K562 (cell line): ENCODE results near the gene AP3B1. TPM values are rescaled to one million over a fixed set of nuclear protein-coding genes. Genes with fewer than 3 reads are reported as not detected.

Source experiments
- ATAC-seq: fragments of 200-7000 bp; cut with Tn5 transposase; 3 replicates; pipeline ENCODE4 v1.9.1; 2020; ENCODE audit warnings: moderate library complexity
- BruUV-seq: library from RNA; stranded (reverse); fragments of 400-500 nt; replicated peaks from 2 replicates; lab custom pipeline; 2021; lab: Mats Ljungman, UMichigan
- CTCF ChIA-PET: fragments of 300-600 bp; formaldehyde crosslinking; extraction: SDS; loops from one replicate; lab custom pipeline; 2021; ENCODE audit warnings: low intra/inter-chr PET ratio; lab: Yijun Ruan, JAX
- POLR2A ChIA-PET: fragments of 300-600, 350-650 bp; sonication (Branson Sonifier 250); formaldehyde crosslinking; extraction: SDS; loops from one replicate; lab custom pipeline; 2021; ENCODE audit warnings: antibody characterized with exemption, inconsistent platforms; lab: Yijun Ruan, JAX
- DNase-seq, 4 experiments: peaks; one replicate each; pipeline versions ENCODE4 v3.0.0 to v3.0.0-alpha.2; 2011 to 2018; ENCODE audit warnings: low spot score in 3 of 4, mixed read lengths in 3 of 4; ENCODE audit errors: extremely low read depth in 1 of 4
- FAIRE-seq: peaks from 2 replicates; lab custom pipeline; 2011; peaks lifted over from hg19 to GRCh38; lab: Jason Lieb, UNC
- H2AFZ ChIP-seq: 2 replicates; pipeline ENCODE4 v1.6.0; 2011; ENCODE audit warnings: low read depth, low read length, control low read depth, inconsistent platforms
- H3K27ac ChIP-seq: fragments of 200-600 bp; 3 replicates; pipeline ENCODE4 v1.8.0; 2011; ENCODE audit warnings: low read depth, mild to moderate bottlenecking, control low read depth, inconsistent platforms, low read length, moderate library complexity, mixed read lengths; ENCODE audit errors: extremely low read depth
- H3K27me3 ChIP-seq, 2 experiments: fragments of 300-600 bp in 1 of 2; 2 replicates in 1 of 2; 3 replicates in 1 of 2; pipeline versions ENCODE4 v1.6.0 to v1.8.0; 2011; ENCODE audit warnings: inconsistent platforms in 2 of 2, low read length in 2 of 2, mild to moderate bottlenecking in 1 of 2, mixed read lengths in 1 of 2, moderate library complexity in 1 of 2; ENCODE audit not compliant: control insufficient read depth in 2 of 2, insufficient read depth in 2 of 2
- H3K36me3 ChIP-seq: fragments of 300-600 bp; 3 replicates; pipeline ENCODE4 v1.8.0; 2011; ENCODE audit warnings: mild to moderate bottlenecking, low read length, inconsistent platforms; ENCODE audit not compliant: control insufficient read depth, insufficient read depth
- H3K4me1 ChIP-seq, 2 experiments: fragments of 200-600 bp in 1 of 2; replicated peaks in 1 of 2; 2 replicates in 1 of 2; 3 replicates in 1 of 2; pipeline versions ENCODE4 v1.5.1 to v1.8.0; 2011; ENCODE audit warnings: inconsistent platforms in 2 of 2, low read length in 2 of 2, mild to moderate bottlenecking in 1 of 2, mixed read lengths in 1 of 2, moderate library complexity in 1 of 2; ENCODE audit not compliant: control insufficient read depth in 2 of 2, insufficient read depth in 2 of 2
- H3K4me2 ChIP-seq: 2 replicates; pipeline ENCODE4 v1.6.1; 2011; ENCODE audit warnings: low read length, control low read depth, inconsistent platforms, mixed read lengths; ENCODE audit not compliant: insufficient read depth
- H3K4me3 ChIP-seq: fragments of 200-600 bp; sonication (generic), shearing (Covaris generic); 2 replicates; pipeline ENCODE4 v1.5.1; 2016; ENCODE audit warnings: control low read depth, inconsistent platforms
- H3K79me2 ChIP-seq: fragments of 200-600 bp; 3 replicates; pipeline ENCODE4 v1.8.0; 2011; ENCODE audit warnings: low read length, inconsistent platforms; ENCODE audit not compliant: control insufficient read depth, insufficient read depth
- H3K9ac ChIP-seq, 2 experiments: 2 replicates each; pipeline versions ENCODE4 v1.6.0 to v1.6.1; 2011; ENCODE audit warnings: low read depth in 2 of 2, low read length in 2 of 2, control low read depth in 1 of 2, inconsistent platforms in 1 of 2, mild to moderate bottlenecking in 1 of 2, mixed read lengths in 1 of 2; ENCODE audit not compliant: insufficient read depth in 1 of 2
- H3K9me1 ChIP-seq: one replicate; pipeline ENCODE4 v1.6.0; 2011; ENCODE audit warnings: inconsistent platforms, mild to moderate bottlenecking, low read length, moderate library complexity; ENCODE audit not compliant: control insufficient read depth, insufficient read depth
- H3K9me3 ChIP-seq: replicated peaks from 2 replicates; pipeline ENCODE4 v1.5.1; 2011; ENCODE audit warnings: low read depth, low read length, inconsistent platforms; ENCODE audit not compliant: control insufficient read depth, insufficient read depth
- H4K20me1 ChIP-seq: replicated peaks from 2 replicates; pipeline ENCODE4 v1.6.1; 2011; ENCODE audit warnings: low read length, inconsistent platforms, mixed read lengths; ENCODE audit not compliant: control insufficient read depth, insufficient read depth
- ARHGAP35 ChIP-seq: fragments of 450-650 bp; IDR thresholded peaks from 2 replicates; pipeline ENCODE4 v1.6.1; 2018; ENCODE audit not compliant: partially characterized antibody
- CREM ChIP-seq: IDR thresholded peaks from 2 replicates; pipeline ENCODE4 v1.6.1; 2014; ENCODE audit warnings: antibody characterized with exemption, low read depth
- DDX20 ChIP-seq: fragments of 450-650 bp; IDR thresholded peaks from 2 replicates; pipeline ENCODE4 v1.6.1; 2016; ENCODE audit warnings: missing genetic modification characterization, low read depth, mild to moderate bottlenecking, missing compliant biosample characterization, moderate library complexity
- FOXK1 ChIP-seq: sonication (generic); formaldehyde crosslinking; IDR thresholded peaks from 2 replicates; pipeline ENCODE4 v1.8.0; 2022; ENCODE audit warnings: missing genetic modification reagents, mild to moderate bottlenecking, borderline replicate concordance
- HDAC1 ChIP-seq, 2 experiments: fragments of 450-650 bp; IDR thresholded peaks; 2 replicates each; pipeline ENCODE4 v1.6.1; 2016 to 2017; ENCODE audit warnings: inconsistent platforms in 1 of 2, mild to moderate bottlenecking in 1 of 2, moderate library complexity in 1 of 2
- HSF4 ChIP-seq: fragments of 250-450 bp; sonication (Bioruptor Pico); IDR thresholded peaks from 2 replicates; pipeline ENCODE4 v2.1.2; 2022; ENCODE audit warnings: mild to moderate bottlenecking, moderate library complexity, borderline replicate concordance
- MLX ChIP-seq, 2 experiments: fragments of 450-650 bp in 1 of 2; sonication (generic) in 1 of 2; formaldehyde crosslinking; conservative IDR thresholded peaks; 2 replicates each; pipeline versions ENCODE4 v1.4.0 to v1.8.1; 2020 to 2022; ENCODE audit warnings: mild to moderate bottlenecking in 1 of 2, missing genetic modification reagents in 1 of 2
- PHTF2 ChIP-seq: fragments of 250-450 bp; sonication (Bioruptor Pico); IDR thresholded peaks from 2 replicates; pipeline ENCODE4 v1.5.0; 2021; ENCODE audit warnings: mild to moderate bottlenecking
- RB1 ChIP-seq: fragments of 450-650 bp; IDR thresholded peaks from 2 replicates; pipeline ENCODE4 v1.6.1; 2017; ENCODE audit warnings: low read depth, mild to moderate bottlenecking
- SP2 ChIP-seq: IDR thresholded peaks from 2 replicates; pipeline ENCODE4 v1.6.1; 2011; ENCODE audit warnings: mild to moderate bottlenecking, low read depth, low read length, moderate library complexity; ENCODE audit not compliant: poor library complexity, severe bottlenecking; ENCODE audit errors: extremely low read depth
- STAT5B ChIP-seq: fragments of 250-450 bp; sonication (Bioruptor Pico); IDR thresholded peaks from 2 replicates; pipeline ENCODE4 v1.8.0; 2021; ENCODE audit warnings: mild to moderate bottlenecking, inconsistent platforms
- TAF1 ChIP-seq: IDR thresholded peaks from 2 replicates; pipeline ENCODE4 v1.6.1; 2011; ENCODE audit warnings: mild to moderate bottlenecking, low read length, moderate library complexity; ENCODE audit not compliant: insufficient read depth, control insufficient read depth, severe bottlenecking; ENCODE audit errors: extremely low read depth
- TAF7 ChIP-seq: fragments of 450-650 bp; IDR thresholded peaks from 2 replicates; pipeline ENCODE4 v1.6.1; 2016; ENCODE audit warnings: missing genetic modification characterization, missing compliant biosample characterization
- TGIF2 ChIP-seq: sonication (generic); formaldehyde crosslinking; IDR thresholded peaks from 2 replicates; pipeline ENCODE4 v1.8.1; 2022; ENCODE audit warnings: mild to moderate bottlenecking, missing genetic modification reagents, moderate library complexity
- TOE1 ChIP-seq, 2 experiments: fragments of 450-650 bp in 1 of 2; sonication (generic) in 1 of 2; formaldehyde crosslinking in 1 of 2; IDR thresholded peaks; 2 replicates each; pipeline versions ENCODE4 v1.7.1 to v1.8.0; 2016 to 2022; ENCODE audit warnings: borderline replicate concordance in 2 of 2, mild to moderate bottlenecking in 2 of 2, antibody characterized with exemption in 1 of 2, inconsistent platforms in 1 of 2, low read depth in 1 of 2, missing genetic modification reagents in 1 of 2, moderate library complexity in 1 of 2
- ZKSCAN3 ChIP-seq: fragments of 250-450 bp; sonication (Bioruptor Pico); IDR thresholded peaks from 2 replicates; pipeline ENCODE4 v1.4.0; 2020
- ZNF274 ChIP-seq: IDR thresholded peaks from 2 replicates; pipeline ENCODE4 v1.6.1; 2011; ENCODE audit warnings: low read depth, mild to moderate bottlenecking, low read length, moderate library complexity, borderline replicate concordance
- ZNF511 ChIP-seq: sonication (generic); formaldehyde crosslinking; IDR thresholded peaks from 2 replicates; pipeline ENCODE4 v1.8.0; 2022; ENCODE audit warnings: mild to moderate bottlenecking, missing genetic modification reagents
- ZNF79 ChIP-seq: fragments of 250-450 bp; sonication (Bioruptor Pico); IDR thresholded peaks from 2 replicates; pipeline ENCODE4 v1.4.0; 2020; ENCODE audit warnings: low read depth, mild to moderate bottlenecking, moderate library complexity
- WGBS: fragments of 100-300 bp; shearing (Covaris generic); methylation state at CpG from one replicate; pipeline ENCODE4 v1.1.6; 2016; ENCODE audit warnings: low coverage, mixed read lengths; ENCODE audit not compliant: insufficient coverage; ENCODE audit errors: missing lambda C conversion rate; 5-methylcytosine and 5-hydroxymethylcytosine counted together
- in situ Hi-C: fragments of 300-500 bp; cut with MboI; formaldehyde crosslinking; loops from 4 replicates; pipeline ENCODE4 v1.15.0; 2018; ENCODE audit warnings: inconsistent platforms, mixed read lengths
- intact Hi-C: fragments of 100-400 bp; cut with micrococcal nuclease; formaldehyde crosslinking; loops from 2 replicates; pipeline ENCODE4 v1.14.2; 2022
- polyA plus RNA-seq, 8 experiments: library from polyadenylated mRNA; depleted of rRNA in 4 of 8; stranded (reverse) in 5 of 8; unstranded in 3 of 8; fragments of >200 nt; fragmentation: Nextera tagmentation in 2 of 8; fragmentation: Illumina TruSeq in 1 of 8; extraction: Ambion mirVana in 2 of 8; extraction: Trizol in 1 of 8; gene quantifications; 2 replicates each; pipeline versions ENCODE4 v1.2.1 to v1.2.3, GENCODE V29; 2011 to 2014; ENCODE audit warnings: inconsistent platforms in 1 of 8, missing spikeins in 1 of 8
- total RNA-seq, 7 experiments: library from RNA; depleted of rRNA in 6 of 7; stranded (reverse); fragments of >200 nt in 6 of 7; fragmentation: Illumina TruSeq in 2 of 7; extraction: Trizol in 2 of 7; gene quantifications; 2 replicates each; pipeline versions ENCODE4 v1.2.1 to v1.2.3, GENCODE V29; 2011 to 2021; ENCODE audit warnings: low replicate concordance in 1 of 7

The AP3B1 gene
- total and polyA plus RNA-seq, 9 of the 15 experiments (the other 6 are each of a cell fraction or from before 2014, with no cell fraction given): 21.1 to 61.8 (median 42.2) TPM

GRCh38 chr5:78335976-78336375, 41.5 kb upstream of the AP3B1 start (continued):
- TF ChIP-seq ARHGAP35 (no peak), TOE1 (IDR thresholded peaks at IDR 0.05; ENCODE audit: borderline replicate concordance) (no peak), TOE1 (CRISPR knock-in tag; IDR thresholded peaks at IDR 0.05; ENCODE audit: borderline replicate concordance, low read depth) (no peak), SP2 (no peak)

GRCh38 chr5:78334811-78335210, 40.3 kb upstream of the AP3B1 start:
- Histone ChIP-seq H3K9me3 (no peaks in the 10 kb centered on the region), H3K4me3 (no peak overlapping the region), H2AFZ (no peak overlapping the region), H3K9me1 (no peaks in the 10 kb centered on the region), H3K36me3 (no peaks in the 10 kb centered on the region), H3K27me3 (no peaks in the 10 kb centered on the region), H3K27ac (no peak overlapping the region)
- peak; percentile 41 for ATAC-seq
- in situ Hi-C loops (no loop called here), intact Hi-C loops (no loop called here)
- ChIA-PET POLR2A (interaction anchor here (0.6 to 1.3 kb wide), 2 partner anchors 14 to 48 kb away, joined by 3 to 4 read pairs; no protein-coding TSS in a partner anchor), CTCF (no interaction called here)
- WGBS: 14% methylated on average over 3 of the region's 3 CpGs
- no peak for TF ChIP-seq ZKSCAN3
- TF ChIP-seq TAF1: no peak
- TF ChIP-seq CREM: no peak
- no peak for TF ChIP-seq PHTF2 (CRISPR knock-in tag)
- TF ChIP-seq DDX20 (tag): no peak
- no peak for TF ChIP-seq HSF4 (CRISPR knock-in tag)
- TF ChIP-seq RB1: no peak
- no peak for TF ChIP-seq ZNF79
- no peak for TF ChIP-seq MLX (CRISPR knock-in tag; conservative IDR thresholded peaks at IDR 0.05)
- TF ChIP-seq ZNF274: no peak
- no peak for TF ChIP-seq STAT5B
- TF ChIP-seq FOXK1 (CRISPR knock-in tag): no peak
- no peak for TF ChIP-seq TAF7 (tag)
- no peak for TF ChIP-seq HDAC1 (IDR thresholded peaks at IDR 0.05)
- no peak for TF ChIP-seq ZNF511 (CRISPR knock-in tag)
- no peak for TF ChIP-seq TGIF2 (CRISPR knock-in tag)
- TF ChIP-seq, all 486 proteins: peak for 0
- BruUV-seq: no TSS peak
- H3K79me2 ChIP-seq: no peaks in the 10 kb centered on the region
- no peak for DNase-seq
- H3K4me1 ChIP-seq: no peaks in the 10 kb centered on the region
- no peak overlapping the region for H3K9ac ChIP-seq
- no peak for FAIRE-seq
- no peak overlapping the region for H3K4me2 ChIP-seq
- H4K20me1 ChIP-seq: no peaks in the 10 kb centered on the region
